Stimulated activated CD4-positive, alpha-beta T cell treated with anti-CD3 and anti-CD28 coated beads, Interleukin-1b, Interleukin-23, amount 100 ng/mL, for 1 hour (primary cell): ENCODE data around the gene ADPRHL1.
"Not testable (repeated sequence)": the region's sequence is repeated elsewhere in the genome, so short reads cannot be mapped to it uniquely, and the experiment has no call there.

ENCODE experiments used
- DNase-seq, 2 donors: peaks; one replicate each; pipeline ENCODE4 v3.0.0-alpha.2; 2020; ENCODE audit warnings: low read depth in 2 of 2

The ADPRHL1 gene

DNA sequence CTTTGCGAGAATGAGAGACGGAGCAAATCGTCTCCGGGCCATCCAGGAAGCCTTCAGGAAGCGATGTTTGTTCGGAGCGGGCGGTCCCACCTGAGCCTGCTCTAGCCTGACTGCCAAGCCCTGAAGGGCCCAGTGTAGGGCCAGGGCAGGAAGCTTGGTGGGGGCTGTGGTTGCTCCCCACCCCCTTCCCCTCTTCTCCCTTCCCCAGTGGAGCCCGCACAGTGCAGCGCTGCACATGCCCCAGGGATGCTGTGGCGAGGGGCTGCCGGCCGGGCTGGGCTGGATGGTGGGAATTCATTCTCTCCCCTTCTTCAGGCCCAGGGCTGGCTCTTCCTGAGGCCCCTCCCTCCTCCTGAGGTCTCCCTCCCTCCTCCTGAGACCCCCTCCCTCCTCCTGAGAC, 82.2 kb downstream of the ADPRHL1 start:
- no peak for DNase-seq

DNA sequence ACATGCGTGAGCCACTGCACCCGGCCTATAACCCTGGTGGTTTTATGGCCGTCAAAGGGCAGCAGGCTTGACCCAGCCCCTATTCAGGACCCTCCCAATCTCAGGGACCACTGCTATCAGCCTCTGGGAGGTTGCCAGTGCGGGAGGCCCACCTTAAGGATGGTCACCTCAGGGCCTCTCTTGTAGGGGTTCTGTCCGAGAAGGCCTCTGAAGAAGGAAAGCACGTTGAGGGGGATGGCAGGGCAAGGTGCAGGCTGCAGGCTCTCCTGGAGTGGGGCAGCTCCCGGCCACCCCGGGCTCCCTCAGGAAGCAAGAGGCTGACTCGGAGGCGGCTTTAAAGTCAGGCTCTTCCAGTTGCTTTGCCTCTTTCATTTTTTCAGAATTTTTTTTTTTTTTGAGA, 83.4 kb downstream of the ADPRHL1 start:
- no peak for DNase-seq

DNA sequence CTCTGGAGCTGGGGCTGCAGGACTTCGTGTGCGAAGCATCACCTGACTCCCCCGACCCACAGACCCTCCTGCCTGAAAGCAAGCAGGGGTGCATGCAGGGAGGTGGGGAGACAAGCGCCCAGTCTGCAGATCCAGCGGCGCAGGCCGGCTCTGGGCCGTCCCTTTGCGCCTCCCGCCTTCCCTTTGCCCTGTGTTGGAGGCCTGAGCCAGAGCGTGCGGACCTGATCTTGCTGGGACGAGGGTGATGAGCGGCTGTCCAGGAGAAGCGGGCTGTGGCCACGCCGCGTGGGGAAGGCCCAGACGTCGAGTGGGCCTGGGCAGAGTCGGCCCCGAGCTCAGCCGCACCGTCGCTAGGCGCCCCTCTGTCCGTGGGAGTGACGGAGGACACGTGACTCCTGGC, 84.1 kb downstream of the ADPRHL1 start:
- DNase-seq, result no peak

DNA sequence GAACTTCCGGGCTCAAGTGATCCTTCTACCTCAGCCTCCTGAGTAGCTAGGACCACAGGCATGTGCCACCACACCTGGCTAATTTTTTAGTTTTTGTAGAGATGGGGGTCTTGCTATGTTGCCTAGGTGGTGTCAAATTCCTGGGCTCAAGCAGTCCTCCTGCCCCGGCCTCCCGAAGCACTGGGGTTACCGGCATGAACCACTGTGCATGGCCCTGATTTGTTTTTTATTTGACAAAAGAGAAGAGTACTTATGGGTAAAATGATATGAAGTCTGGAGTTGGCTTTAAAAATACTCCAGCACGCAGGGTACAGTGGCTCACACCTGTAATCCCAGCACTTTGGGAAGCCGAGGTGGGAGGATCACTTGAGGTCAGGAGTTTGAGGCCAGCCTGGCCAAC, 84.9 kb downstream of the ADPRHL1 start:
- not testable (repeated sequence) for DNase-seq

DNA sequence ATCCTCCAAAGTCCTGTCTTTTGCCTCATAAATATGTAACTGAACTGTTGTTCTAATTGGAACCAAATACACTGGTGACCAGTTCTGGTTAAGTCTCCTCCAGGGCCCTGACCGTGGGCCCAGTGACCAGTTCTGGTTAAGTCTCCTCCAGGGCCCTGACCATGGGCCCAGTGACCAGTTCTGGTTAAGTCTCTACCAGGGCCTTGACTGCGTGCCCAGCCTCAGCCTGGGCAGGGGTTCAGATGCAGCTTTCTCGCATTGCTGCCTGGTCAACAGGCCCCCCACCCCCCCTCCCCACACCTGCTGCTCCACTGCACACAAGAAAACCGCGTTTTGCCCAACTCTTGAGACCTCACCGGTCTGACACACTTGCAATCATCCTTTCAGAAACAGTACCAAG, 85.5 kb downstream of the ADPRHL1 start:
- DNase-seq, result no peak

DNA sequence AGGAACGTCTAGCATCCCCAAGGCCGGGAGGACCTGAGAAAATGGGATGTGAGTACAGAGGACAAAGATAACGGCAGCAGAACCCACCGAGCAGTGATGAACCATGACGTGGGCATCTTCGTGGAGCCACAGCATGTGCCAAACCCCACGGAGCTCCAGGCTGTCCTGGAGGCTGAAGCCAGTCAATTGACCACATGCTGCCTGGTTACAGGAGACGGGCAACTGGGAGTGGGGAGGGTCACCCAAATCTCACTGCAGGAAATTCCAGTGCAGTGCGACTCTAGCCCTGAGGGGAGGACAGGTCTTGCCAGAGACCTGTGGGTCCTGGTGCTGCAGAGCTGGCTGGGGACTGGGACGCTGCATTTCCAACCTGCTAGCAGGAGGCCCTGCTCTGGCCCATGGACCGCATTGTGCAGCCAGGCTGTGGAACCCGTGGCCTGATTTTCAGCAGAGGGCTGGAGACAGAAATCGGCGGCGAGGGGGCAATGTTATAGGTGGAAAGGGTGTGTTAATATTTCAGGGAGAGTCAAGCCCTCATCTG, 86.2 kb downstream of the ADPRHL1 start:
- DNase-seq, result no peak

DNA sequence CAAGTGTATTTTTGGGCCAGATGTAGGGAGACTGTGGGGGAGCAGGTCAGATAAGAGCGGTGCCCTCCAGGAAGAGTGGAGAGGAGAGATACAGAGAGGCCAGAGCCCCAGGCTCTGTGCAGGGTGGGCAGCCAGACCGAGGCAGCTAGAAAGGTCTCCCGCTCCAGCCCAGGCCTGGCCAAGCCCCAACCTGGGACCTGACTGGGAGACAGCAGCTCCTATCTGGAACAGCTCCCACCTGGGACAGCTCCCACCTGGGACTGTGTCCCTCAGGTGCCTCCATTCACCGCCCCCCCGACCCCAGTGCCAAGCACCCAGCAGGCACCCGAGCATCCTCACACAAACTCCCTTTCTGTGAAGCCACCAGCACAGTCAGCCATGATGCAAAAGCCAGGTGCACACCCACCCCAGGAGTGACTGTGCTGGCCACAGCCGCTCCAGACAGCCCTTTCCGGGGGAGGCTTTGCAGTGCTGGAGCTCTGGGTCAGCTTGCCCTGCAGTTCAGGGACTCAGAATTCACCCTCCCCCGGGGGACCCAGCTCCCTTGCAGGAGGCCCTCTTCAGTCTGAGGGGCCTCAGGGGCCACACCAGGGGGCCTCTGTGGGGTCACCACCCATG, 87.2 kb downstream of the ADPRHL1 start:
- no peak for DNase-seq

DNA sequence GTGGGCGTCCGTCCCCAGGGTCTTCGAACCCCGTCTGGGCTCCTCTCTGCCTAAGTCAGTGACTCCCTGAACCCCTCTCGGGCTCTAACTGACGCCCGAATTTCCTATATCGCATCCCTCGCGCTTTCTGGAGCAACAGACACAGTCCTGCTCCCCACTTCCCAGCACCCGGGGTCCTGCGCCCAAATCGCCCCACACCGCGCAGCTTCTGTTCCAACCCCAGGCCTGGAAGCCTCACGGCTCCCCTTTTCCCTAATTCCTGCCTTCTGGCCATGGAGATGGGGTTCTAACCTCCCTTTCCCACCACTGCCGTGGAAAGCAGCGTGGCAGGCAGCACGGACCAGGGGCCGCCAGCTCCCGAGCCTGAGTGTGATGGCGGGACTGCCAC, 87.7 kb downstream of the ADPRHL1 start:
- DNase-seq, result no peak

DNA sequence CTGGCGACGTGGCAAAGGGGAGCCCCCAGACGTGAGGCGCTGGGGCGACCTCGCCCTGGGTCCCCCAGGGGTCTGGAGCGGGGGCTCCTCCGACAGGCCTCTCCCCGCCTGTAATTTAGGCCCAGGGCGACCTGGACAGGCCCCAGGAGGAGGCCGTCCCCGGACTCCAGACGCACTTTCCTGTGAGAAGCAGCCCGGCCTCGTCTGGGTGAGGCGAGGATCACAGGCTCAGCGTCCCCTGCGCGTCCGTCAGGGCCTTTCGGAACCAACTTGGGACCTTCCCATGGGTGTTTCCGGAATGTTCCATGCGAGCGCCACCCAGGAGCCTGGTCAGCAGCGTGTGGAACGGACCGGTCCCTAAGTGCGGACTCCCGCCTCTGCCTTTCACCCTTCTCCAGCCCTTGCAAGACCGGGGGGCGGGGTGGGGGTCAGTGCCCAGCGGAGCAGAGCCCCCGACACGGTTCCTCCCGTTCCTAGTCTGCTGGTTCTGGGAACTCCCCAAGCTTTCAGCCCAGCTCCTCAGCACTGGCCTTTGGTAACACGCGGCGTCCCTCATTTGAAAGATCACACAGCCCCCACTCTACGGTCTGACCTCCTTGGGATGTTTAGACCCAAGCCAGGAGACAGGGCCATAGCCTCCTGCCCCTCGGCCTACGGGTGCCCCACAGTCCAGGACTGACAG, 88.2 kb downstream of the ADPRHL1 start:
- no peak for DNase-seq

DNA sequence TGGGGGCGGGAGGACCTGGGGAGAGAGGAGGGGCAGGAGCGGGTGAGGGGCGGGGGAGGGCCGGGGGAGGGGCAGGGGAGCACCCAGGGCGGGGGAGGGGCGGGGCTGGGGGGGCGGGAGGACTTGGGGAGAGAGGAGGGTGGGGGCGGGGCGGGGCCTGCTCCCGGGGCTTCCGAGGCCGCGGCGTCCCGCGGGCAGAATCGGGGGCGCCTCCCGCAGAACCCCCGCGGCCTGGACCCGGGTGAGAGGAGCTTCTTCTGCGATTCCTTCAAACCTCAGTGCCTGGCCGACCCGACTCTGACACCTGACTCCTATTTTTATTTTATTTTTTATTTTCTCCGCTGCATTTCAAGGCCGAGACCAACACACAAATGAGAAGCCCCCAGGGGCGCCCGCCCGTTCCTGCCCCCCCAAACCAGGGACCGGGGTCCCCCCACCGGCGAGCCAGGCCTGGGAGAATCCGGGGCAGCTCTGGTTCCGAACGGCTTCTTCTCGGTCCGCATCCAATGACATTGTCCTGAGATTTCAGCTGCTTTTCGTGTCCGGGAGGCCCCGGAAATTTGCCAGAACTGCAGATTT, 88.9 kb downstream of the ADPRHL1 start:
- no peak for DNase-seq

DNA sequence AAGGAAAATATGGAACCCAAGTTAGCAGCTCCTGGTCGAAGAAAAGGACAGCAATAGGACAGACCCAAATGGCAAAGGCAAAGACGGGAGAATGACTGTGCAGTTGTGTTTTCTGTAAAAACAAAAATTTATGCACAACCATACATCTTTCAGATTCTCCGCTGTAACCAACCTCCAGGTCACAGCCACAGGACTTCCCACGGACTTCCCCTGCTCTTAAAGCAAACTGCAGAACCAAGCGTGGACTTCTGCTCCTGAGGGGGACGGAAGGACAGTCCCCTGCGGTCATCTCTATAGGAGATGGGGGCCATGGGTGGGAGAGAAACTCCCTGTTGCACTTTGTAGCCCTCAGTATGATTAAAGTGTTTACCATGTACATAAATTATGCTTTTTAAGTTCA, 91.9 kb downstream of the ADPRHL1 start:
- no peak for DNase-seq

DNA sequence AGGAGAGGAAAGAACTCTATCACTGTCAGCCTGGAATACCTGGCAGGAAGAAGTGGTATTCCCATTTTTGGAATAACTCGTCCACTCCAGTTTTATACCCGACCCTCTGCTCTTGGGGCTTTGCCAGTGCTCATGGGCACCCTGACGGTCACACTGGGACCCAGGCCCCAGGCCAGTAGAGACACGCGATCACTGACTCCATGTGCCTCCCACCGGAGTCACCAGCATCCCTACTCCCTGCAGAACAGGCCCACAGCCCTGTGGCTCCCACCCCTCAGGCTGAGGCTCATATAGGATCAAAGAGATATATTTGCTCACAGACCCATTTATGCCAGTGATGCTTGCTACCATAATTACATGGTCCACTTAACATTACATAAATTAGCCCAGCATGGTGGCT, 92.8 kb downstream of the ADPRHL1 start:
- DNase-seq, result no peak

DNA sequence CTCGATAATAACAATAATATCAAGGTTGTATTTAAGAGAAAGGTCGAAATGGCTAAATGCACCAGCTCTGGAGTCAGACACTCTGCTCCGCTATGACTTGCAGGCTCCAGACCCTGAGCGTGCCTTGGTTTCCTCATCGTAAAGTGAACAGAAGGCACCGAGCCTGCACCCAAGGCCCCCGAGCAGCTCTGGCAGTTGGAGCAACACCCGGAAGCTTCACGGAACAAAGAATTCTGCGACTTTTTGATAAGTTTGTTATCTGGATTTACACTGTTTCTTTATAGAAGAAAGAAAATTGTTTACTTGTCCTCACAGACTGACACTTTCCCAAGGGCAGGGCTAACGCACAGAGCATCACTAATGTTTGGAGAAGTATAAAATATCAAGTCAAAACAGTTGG, 93.7 kb downstream of the ADPRHL1 start:
- no peak for DNase-seq

DNA sequence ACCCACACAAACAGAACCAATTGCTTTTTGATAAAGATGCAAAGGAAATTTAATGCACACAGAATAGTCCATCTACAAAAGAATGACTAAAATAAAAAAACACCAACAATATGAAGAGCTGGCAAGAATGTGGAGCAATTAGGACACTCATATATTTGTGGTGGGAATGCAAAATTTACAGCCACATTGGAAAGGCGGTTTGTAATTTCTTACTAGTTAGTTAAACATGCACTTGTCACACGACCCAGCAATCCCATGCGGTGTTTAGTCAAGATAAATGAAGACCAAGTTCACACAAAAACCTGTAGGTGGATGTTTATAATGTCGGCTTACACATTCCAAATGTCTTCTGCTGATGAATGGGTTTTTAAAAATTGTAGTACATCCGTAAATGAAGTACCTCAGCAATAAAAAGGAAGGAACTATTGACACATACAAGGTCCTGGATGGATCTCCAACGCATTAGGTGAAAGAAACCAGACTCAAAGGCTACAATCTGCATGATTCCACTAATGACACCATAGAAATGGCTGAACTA, 94.6 kb downstream of the ADPRHL1 start:
- DNase-seq, result no peak

DNA sequence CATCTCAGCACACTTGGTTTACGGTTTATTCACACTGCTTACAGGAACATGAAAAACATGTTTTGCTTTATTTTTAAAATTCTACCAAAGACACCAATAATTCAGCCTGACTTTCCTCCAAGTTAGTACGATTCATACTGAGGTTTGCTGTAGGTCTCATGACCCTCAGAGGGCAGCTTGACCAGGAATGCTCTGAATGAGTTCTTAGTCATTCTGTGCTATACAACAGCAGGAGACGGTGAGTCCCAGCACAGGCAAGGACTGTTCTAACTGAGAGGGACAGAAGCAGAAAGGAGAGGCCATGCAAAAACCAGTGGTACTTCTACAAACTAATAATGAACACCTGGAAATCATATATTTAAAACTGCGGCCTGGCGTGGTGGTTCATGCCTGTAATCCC, 95.8 kb downstream of the ADPRHL1 start:
- DNase-seq, result no peak

DNA sequence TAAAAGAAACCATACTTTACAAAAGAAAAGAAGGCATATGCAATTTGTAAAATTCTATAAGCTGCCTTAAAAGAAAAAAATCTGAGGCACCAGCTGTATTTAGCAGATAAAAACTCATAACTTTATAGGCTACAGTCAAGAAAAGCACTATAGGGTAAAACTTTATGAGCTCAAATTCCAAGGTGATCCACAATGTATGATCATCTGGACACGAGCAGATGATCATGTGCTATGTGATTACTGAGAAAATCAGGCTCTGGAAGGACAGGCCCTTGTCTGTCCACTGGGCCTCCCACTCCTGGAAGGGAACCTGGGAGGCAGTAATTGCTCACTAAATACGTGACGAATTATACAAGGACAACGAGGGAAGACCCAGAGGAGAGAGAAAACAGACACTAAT, 96.7 kb downstream of the ADPRHL1 start:
- DNase-seq, result no peak

DNA sequence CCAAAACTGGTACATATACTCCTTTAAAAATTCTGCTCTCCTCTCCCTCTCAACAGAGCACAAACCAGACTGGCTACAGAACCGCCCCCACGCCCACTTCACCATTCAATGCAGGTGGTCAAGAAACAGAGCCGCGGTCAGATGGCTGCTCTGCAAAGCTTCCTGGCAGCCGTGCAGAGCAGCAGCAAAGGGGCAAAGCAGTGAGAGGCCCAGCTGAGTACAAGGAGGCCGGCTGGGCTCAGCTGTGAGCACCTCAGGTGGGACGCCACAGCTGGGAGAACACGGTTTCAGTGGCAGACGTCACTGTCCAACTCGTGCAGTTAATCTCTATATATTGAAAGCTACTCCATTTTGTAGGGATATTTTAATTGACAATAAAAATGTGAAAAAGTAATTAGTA, 97.7 kb downstream of the ADPRHL1 start:
- no peak for DNase-seq

DNA sequence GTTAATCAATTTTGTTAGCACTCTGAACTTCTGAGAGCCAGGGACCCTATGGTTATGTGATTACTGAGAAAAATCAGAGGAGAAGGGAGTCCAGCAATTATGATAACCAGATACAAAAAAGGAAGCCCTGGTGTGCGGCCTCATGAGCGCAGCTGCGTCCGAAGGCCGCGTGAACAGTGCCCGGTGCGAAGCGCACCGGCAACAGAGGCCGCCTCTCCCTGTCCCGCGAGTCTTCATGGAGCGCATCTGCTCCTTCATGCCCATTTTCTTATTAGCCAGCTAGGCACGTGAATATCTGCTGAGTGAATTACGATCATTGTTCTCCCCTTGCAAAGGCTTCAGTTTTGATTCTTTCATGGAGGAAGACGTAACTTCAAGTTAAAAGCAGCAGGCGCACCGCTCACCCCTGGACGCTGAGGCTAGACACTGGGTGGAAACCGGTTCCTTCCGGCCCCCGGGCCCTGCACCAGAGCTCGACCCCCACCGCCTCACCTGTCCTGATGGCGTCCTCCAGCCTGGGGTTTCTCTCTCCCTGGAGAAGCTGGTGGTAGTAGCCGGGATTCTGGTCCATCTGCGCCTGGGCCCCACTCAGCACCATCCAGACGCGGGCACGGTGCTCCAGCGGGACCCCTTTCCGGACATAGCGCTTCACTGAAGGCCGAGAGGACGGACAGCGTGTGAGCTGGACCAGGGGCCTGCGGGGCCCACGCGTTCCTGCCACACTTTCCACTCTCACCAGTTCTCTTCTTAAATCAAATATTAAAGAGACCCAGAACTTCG, 98.3 kb downstream of the ADPRHL1 start:
- DNase-seq, result no peak

DNA sequence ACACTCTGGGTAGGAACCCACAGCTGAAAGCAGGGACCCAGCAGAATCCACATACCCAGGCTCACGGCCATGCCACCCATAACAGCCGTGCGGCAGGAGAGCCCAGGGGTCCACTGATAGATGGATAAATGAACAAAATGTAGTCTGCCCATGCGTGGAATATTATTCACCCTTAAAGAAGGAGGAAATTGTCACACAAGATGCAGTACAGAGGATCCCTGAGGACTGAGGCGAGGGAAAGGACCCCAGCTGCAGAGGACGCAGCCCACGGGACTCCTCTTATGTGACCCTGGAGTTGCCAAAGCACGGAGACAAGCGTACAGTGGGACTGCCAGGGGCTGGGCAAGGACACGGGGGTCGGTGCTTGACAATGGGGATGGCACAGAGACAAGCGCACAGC, 100.0 kb downstream of the ADPRHL1 start:
- DNase-seq, result no peak

DNA sequence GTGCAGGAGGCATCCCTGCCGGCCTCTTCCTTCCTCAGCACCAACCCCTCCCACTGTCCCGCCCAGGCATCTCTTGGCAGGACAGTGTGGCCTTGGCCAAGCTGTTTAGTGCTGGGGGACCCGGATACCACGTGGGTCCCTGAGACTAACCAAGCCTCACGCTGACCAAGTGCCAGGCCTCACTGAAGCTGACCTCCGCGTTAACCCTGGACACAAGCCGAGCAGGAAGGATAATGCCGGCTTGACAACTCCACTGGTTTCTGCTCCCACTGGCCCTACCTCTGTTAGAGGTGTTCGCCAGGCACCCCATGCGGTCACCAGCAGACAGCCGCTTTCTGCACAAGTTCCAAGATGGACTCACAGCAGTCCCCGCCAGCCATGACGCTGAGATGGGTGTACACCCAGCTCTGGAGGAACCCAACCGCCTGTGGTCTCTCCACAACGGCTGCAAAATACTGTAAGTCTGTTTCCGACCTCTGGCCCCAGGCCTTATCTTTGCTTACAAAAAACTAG, 101.7 kb downstream of the ADPRHL1 start:
- DNase-seq, result no peak

DNA sequence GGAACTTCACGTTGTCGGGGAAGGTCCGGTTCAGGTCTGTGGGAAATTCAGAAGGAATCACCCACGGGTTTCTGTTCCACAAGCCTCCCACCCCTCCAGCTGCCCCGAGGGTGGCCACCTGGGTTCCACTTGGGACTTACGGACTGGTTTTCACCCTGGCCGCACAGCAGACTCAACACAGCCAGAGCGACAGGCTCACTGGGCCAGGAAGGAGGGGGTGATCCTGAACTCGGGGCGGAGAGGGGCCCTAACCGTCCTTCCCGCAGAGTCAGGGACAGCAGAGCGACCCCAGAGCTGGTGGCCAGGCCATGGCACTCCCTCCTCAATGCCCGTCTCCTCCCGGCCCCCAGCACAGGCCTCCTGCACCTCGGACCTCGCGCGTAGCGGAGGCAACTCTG, 102.4 kb downstream of the ADPRHL1 start:
- no peak for DNase-seq
